ENCODE results near the gene ADARB1.

Gene ADARB1

DNA sequence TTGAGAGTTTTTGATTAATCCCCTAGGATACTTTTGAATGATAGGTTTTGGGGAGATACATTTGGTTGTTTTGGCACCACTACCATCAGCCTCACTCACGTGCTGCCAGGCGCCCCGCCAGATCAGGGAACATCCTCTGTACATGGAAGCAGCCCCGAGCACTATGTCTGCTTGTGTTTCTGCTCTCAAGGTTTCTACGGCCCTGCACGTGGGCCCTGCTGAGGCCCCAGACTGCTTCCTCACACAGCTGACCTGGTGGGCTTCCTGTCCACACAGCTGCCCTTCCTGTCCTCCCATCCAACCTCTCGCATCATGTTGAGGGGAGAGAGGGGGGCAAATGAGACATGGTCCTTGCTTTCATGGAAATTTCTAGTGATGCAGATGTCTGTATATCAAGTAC is 20.0 kb downstream of the ADARB1 start:
- H3K27ac ChIP-seq = peak overlapping the region; percentile 19
- TF ChIP-seq, protein P1, sequence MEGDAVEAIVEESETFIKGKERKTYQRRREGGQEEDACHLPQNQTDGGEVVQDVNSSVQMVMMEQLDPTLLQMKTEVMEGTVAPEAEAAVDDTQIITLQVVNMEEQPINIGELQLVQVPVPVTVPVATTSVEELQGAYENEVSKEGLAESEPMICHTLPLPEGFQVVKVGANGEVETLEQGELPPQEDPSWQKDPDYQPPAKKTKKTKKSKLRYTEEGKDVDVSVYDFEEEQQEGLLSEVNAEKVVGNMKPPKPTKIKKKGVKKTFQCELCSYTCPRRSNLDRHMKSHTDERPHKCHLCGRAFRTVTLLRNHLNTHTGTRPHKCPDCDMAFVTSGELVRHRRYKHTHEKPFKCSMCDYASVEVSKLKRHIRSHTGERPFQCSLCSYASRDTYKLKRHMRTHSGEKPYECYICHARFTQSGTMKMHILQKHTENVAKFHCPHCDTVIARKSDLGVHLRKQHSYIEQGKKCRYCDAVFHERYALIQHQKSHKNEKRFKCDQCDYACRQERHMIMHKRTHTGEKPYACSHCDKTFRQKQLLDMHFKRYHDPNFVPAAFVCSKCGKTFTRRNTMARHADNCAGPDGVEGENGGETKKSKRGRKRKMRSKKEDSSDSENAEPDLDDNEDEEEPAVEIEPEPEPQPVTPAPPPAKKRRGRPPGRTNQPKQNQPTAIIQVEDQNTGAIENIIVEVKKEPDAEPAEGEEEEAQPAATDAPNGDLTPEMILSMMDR (conservative IDR thresholded peaks at IDR 0.05) = no peak

GRCh38 chr21:45095505-45095904 is 21.1 kb downstream of the ADARB1 start:
- peak overlapping the region; percentile 5; the same call in 1 of the 2 replicates for H3K27ac ChIP-seq
- TF ChIP-seq, protein P1 (conservative IDR thresholded peaks at IDR 0.05) = no peak

DNA sequence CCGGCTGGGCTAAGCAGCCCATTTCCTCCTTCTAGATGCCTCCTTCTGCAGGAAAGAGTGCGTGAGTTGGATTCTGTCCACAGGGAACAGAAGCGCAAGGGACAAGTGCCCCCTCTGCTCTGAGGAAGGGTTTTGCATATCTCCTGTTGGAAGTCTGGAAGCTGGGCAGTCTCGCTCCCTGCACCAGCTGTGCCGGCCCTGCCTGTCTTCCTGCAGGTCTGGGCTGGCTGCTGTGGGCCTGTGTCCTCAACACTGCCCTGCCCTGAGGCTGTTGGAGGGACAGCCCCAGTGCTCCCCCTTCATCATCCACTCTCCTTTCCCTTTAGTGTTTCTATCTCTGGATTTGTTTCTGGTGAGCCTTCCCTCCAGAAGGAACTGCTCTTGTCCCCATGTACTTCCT is 21.8 kb downstream of the ADARB1 start:
- peak overlapping the region; percentile 5; the same call in 1 of the 2 replicates for H3K27ac ChIP-seq
- TF ChIP-seq, protein P1 (conservative IDR thresholded peaks at IDR 0.05) = no peak

DNA sequence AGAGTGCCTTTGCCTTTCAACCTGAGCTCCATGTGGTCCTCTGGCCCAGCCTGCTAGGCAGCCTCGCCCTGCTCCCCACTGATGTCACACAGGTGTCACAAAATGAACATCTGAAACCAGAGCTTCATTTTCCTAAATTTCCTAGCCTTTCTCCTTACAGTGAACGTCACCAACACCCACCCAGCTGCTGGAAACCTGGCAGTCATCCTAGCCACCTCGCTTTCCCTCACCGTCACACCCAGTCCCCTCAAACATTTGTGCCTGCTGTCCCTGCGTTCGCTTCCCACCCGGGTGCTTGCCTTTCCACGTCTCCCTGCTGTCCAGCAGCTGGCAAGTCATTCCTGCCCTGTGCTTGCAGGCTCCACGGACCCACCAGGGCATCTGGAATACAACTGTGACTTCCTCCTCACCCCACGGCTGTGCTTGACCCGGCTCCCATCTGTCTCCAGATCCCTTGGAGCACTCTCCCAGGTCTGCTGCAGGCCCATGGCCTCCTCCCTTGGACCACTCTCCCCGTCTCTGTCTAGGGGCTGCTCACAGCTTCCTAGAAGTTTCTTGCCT is 23.5 kb downstream of the ADARB1 start:
- H3K27ac ChIP-seq = peak overlapping the region; percentile 99; the same call in 1 of the 2 replicates

DNA sequence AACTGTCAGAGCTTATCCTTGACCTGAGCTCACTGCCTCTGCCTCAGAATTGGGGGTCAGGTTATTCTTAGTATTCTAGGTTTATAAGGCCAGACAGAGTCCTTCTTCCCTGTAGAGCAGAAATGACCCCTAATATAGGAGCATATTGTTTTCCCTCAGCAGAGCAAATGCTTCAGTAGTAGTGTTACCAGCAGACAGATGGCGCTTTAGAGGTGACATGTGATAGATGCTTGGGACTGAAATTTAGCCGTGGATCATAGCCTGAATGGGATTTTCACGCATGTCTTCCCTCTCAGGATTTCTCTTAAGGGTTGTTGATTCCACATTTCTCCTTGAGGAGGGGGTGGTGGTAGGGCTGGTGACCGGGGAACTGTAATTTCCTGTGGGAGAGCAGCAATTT is 24.5 kb downstream of the ADARB1 start:
- TF ChIP-seq, protein P1 (conservative IDR thresholded peaks at IDR 0.05) = peak; percentile 87
- H3K27ac ChIP-seq = peak overlapping the region; percentile 99

More for the DNA sequence above, 23.5 kb downstream of the ADARB1 start:
- TF ChIP-seq, protein P1 (conservative IDR thresholded peaks at IDR 0.05) = no peak

- H3K27ac ChIP-seq = peak overlapping the region; percentile 99
- TF ChIP-seq, protein P1 (conservative IDR thresholded peaks at IDR 0.05) = no peak
These were observed 25.2 kb downstream of the ADARB1 start for GRCh38 chr21:45099571-45099970.

DNA sequence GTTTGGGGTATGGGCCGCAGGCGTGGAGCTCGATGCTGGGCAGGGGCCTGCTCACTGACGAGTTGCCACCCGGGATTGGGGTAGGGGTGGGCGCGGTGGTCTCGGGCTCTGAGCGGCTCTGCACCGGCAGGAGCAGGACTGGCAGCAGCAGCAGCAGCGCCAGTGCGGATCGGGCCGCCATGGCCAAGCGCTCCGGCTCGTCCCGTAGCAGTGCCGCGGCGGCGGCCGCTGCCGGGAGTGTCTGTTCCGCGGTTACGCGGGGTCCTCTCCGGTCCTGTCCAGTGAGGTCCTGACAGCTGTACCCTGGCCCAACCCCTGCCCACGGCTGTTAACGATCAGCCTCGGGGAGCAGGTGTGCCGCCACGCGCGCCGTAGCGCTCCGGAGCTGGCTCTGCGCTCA is 26.5 kb downstream of the ADARB1 start:
- H3K27ac ChIP-seq = peak overlapping the region; percentile 99
- TF ChIP-seq, protein P1 (conservative IDR thresholded peaks at IDR 0.05) = no peak

Data from VCaP (cell line).